ENCODE measurements around the gene DNPH1.

DNA sequence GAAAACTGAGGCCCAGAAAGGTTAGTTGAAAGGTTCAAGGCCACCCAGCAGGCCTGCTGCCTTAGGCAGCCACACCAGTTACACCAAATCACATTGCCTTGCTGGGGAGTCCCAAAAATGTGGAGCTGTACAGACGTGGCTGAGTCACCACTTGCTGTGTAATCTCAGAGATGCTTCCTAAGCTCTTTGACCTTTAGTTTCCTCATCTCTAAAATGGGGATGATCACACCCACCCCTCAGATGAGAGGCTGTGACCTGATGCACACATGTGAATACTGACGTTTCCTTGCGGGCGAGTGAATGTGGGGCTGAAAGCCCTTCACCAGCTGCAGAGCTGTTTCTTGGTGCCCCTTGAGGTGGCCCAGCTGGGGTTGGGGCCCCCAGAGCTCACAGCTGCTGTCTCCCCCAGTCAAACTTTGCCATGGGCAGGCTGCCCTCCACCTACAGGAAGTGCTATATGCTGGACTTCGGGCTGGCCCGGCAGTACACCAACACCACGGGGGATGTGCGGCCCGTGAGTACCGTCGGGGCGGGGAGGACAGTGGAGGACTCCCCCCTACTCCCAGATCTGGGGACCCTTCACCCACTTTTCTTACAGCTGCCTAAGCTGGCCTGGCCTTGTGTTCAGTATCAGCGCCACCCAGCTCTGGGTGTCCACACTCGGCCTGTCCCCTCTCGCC is 25.0 kb upstream of the DNPH1 start:
- TF ChIP-seq TCF7L2 (IDR thresholded peaks at IDR 0.05; ENCODE audit: borderline replicate concordance, low read depth, low read length) = no peak
- TF ChIP-seq GFI1B (tag by site-specific recombination; IDR thresholded peaks at IDR 0.05) = no peak

Measured in HEK293 (cell line).